Activated B cell treated with CpG ODN at 0.5 μM for 24 hours (primary cell): ENCODE measurements around the gene SLFN14. TPM values are rescaled to one million over a fixed set of nuclear protein-coding genes. Genes with fewer than 3 reads are reported as not detected.

Experiments used
- ATAC-seq: fragments of 200-7000 bp; cut with Tn5 transposase; one replicate; pipeline ENCODE4 v1.10.0; 2021; ENCODE audit warnings: low read depth, mild to moderate bottlenecking, moderate library complexity
- CTCF ChIA-PET: fragments of 350-600 bp; sonication (Branson Sonifier 250); formaldehyde crosslinking; loops from one replicate; lab custom pipeline; 2021; ENCODE audit warnings: antibody characterized with exemption; lab: Charles Lee
- POLR2A ChIA-PET: fragments of 350-600 bp; sonication (Branson Sonifier 250); formaldehyde crosslinking; loops from one replicate; lab custom pipeline; 2021; ENCODE audit warnings: antibody characterized with exemption; lab: Charles Lee
- DNase-seq: peaks from one replicate; pipeline ENCODE4 v3.0.0; 2022
- H3K27ac Mint-ChIP-seq: one replicate; pipeline ENCODE4 v1.8.0; 2020; ENCODE audit warnings: mixed read lengths
- H3K27me3 Mint-ChIP-seq: one replicate; pipeline ENCODE4 v1.8.0; 2021; ENCODE audit warnings: mixed read lengths
- H3K36me3 Mint-ChIP-seq: one replicate; pipeline ENCODE4 v1.8.0; 2021; ENCODE audit warnings: low read depth, mixed read lengths
- H3K4me1 Mint-ChIP-seq: one replicate; pipeline ENCODE4 v1.8.0; 2021; ENCODE audit warnings: mixed read lengths
- H3K4me3 Mint-ChIP-seq: one replicate; pipeline ENCODE4 v1.8.0; 2020; ENCODE audit warnings: mild to moderate bottlenecking, mixed read lengths
- H3K9me3 Mint-ChIP-seq: one replicate; pipeline ENCODE4 v1.8.0; 2020; ENCODE audit warnings: mixed read lengths
- CTCF ChIP-seq: fragments of 200-600 bp; IDR thresholded peaks from one replicate; pipeline ENCODE4 v1.8.0; 2022; ENCODE audit warnings: antibody characterized with exemption, mild to moderate bottlenecking
- intact Hi-C: fragments of 100-400 bp; cut with micrococcal nuclease; formaldehyde crosslinking; loops from one replicate; pipeline ENCODE4 v1.15.1; 2024
- total RNA-seq: library from RNA; stranded (reverse); gene quantifications from 2 replicates; pipeline ENCODE4 v1.2.3, GENCODE V29; 2022

SLFN14 gene
- total RNA-seq, 1 donor from 2014 or later: not detected

- Mint-ChIP-seq H3K4me1 (no peaks in the 10 kb centered on the region), H3K4me3 (no peak overlapping the region), H3K36me3 (peaks cover 78% of the 10 kb centered on the region), H3K27me3 (no peaks in the 10 kb centered on the region), H3K27ac (no peak overlapping the region), H3K9me3 (no peaks in the 10 kb centered on the region)
- no peak for TF ChIP-seq CTCF
- DNase-seq (no peak), ATAC-seq (no peak)
- POLR2A ChIA-PET: no interaction called here
- CTCF ChIA-PET: no interaction called here
- intact Hi-C loops: no loop called here
Observed at GRCh38 chr17:35597604-35598003, 37.0 kb upstream of the SLFN14 start.

- TF ChIP-seq CTCF: no peak
- ChIA-PET POLR2A (no interaction called here), CTCF (no interaction called here)
- Mint-ChIP-seq H3K4me3 (no peak overlapping the region), H3K27ac (no peak overlapping the region), H3K27me3 (no peaks in the 10 kb centered on the region), H3K36me3 (peaks cover 71% of the 10 kb centered on the region), H3K4me1 (no peaks in the 10 kb centered on the region), H3K9me3 (no peaks in the 10 kb centered on the region)
- DNase-seq: no peak
- intact Hi-C loops: no loop called here
- ATAC-seq: no peak
Observed at GRCh38 chr17:35596530-35597233, 36.1 kb upstream of the SLFN14 start.

GRCh38 chr17:35596072-35596471 is 35.5 kb upstream of the SLFN14 start:
- Mint-ChIP-seq H3K36me3 (peaks cover 64% of the 10 kb centered on the region), H3K4me3 (no peak overlapping the region), H3K9me3 (no peaks in the 10 kb centered on the region), H3K4me1 (no peaks in the 10 kb centered on the region), H3K27me3 (no peaks in the 10 kb centered on the region), H3K27ac (no peak overlapping the region)
- ATAC-seq: no peak
- ChIA-PET CTCF (no interaction called here), POLR2A (no interaction called here)
- TF ChIP-seq CTCF: no peak
- no peak for DNase-seq
- intact Hi-C loops: no loop called here

GRCh38 chr17:35588196-35588920 is 27.7 kb upstream of the SLFN14 start:
- DNase-seq (no peak), ATAC-seq (no peak)
- Mint-ChIP-seq H3K4me3 (peak overlapping the region; percentile 100), H3K9me3 (no peaks in the 10 kb centered on the region), H3K36me3 (peaks cover 10% of the 10 kb centered on the region), H3K27me3 (peaks cover 5% of the 10 kb centered on the region), H3K4me1 (peaks cover 32% of the 10 kb centered on the region), H3K27ac (peak overlapping the region; percentile 41)
- intact Hi-C loops: loop anchor here (5.0 to 10.0 kb wide), 2 partner anchors 606 to 956 kb away; partner anchors contain the start of genes GGNBP2 and LIG3
- TF ChIP-seq CTCF: no peak
- POLR2A ChIA-PET: interaction anchor here (0.6 to 4.9 kb wide), 5 partner anchors 11 to 444 kb away, joined by 3 to 96 read pairs (median 7); partner anchors contain the start of gene PEX12
- CTCF ChIA-PET: interaction anchor here (1.0 to 1.8 kb wide), 2 partner anchors 10 to 25 kb away, joined by 4 to 7 read pairs; partner anchors contain the start of gene PEX12
